SH-SY5Y (cell line): ENCODE results near the gene TRIM56.

Source experiments
- GATA2 ChIP-seq: IDR thresholded peaks from 2 replicates; pipeline ENCODE4 v1.6.1; 2011; ENCODE audit warnings: mild to moderate bottlenecking, low read depth, low read length
- GATA3 ChIP-seq: IDR thresholded peaks from 2 replicates; pipeline ENCODE4 v1.6.1; 2011; ENCODE audit warnings: low read depth, mild to moderate bottlenecking, low read length, moderate library complexity

Gene TRIM56

GRCh38 chr7:101108330-101108857 is 23.1 kb downstream of the TRIM56 start:
- TF ChIP-seq GATA3: no peak
- no peak for TF ChIP-seq GATA2

- TF ChIP-seq GATA2 (no peak), GATA3 (no peak)
Observed at GRCh38 chr7:101108961-101109360, 23.7 kb downstream of the TRIM56 start.

- no peak for TF ChIP-seq GATA2
- no peak for TF ChIP-seq GATA3
Observed at GRCh38 chr7:101109368-101109767, 24.1 kb downstream of the TRIM56 start.

- no peak for TF ChIP-seq GATA2
- TF ChIP-seq GATA3: no peak
Observed at GRCh38 chr7:101111261-101111660, 26.0 kb downstream of the TRIM56 start.

GRCh38 chr7:101112233-101112632 is 27.0 kb downstream of the TRIM56 start:
- no peak for TF ChIP-seq GATA2
- TF ChIP-seq GATA3: no peak

GRCh38 chr7:101113836-101114235 is 28.6 kb downstream of the TRIM56 start:
- TF ChIP-seq GATA2: no peak
- TF ChIP-seq GATA3: no peak

- no peak for TF ChIP-seq GATA2
Observed at GRCh38 chr7:101114492-101114891, 29.2 kb downstream of the TRIM56 start.

- TF ChIP-seq GATA2 (no peak), GATA3 (no peak)
Observed at GRCh38 chr7:101115215-101115614, 29.9 kb downstream of the TRIM56 start.

- TF ChIP-seq GATA2 (no peak), GATA3 (no peak)
Observed at GRCh38 chr7:101116898-101117297, 31.6 kb downstream of the TRIM56 start.

- TF ChIP-seq GATA3 (no peak), GATA2 (no peak)
Observed at GRCh38 chr7:101118856-101119255, 33.6 kb downstream of the TRIM56 start.

- TF ChIP-seq GATA2: no peak
- TF ChIP-seq GATA3: no peak
Observed at GRCh38 chr7:101119876-101120275, 34.6 kb downstream of the TRIM56 start.

GRCh38 chr7:101120315-101120714 is 35.0 kb downstream of the TRIM56 start:
- TF ChIP-seq GATA2: no peak
- TF ChIP-seq GATA3: no peak

- TF ChIP-seq GATA2 (no peak), GATA3 (no peak)
Observed at GRCh38 chr7:101121991-101122932, 37.0 kb downstream of the TRIM56 start.

- TF ChIP-seq GATA3 (no peak), GATA2 (no peak)
Observed at GRCh38 chr7:101122933-101123702, 37.8 kb downstream of the TRIM56 start.

- TF ChIP-seq GATA3 (no peak), GATA2 (no peak)
Observed at GRCh38 chr7:101123703-101124068, 38.4 kb downstream of the TRIM56 start.
